ENCODE data around the gene PDGFRB. TPM values are rescaled to one million over a fixed set of nuclear protein-coding genes. Genes with fewer than 3 reads are reported as not detected.

PDGFRB gene
- total RNA-seq, 4 donors from 2014 or later, result 20.2 to 56.3 (median 28.3) TPM

DNA sequence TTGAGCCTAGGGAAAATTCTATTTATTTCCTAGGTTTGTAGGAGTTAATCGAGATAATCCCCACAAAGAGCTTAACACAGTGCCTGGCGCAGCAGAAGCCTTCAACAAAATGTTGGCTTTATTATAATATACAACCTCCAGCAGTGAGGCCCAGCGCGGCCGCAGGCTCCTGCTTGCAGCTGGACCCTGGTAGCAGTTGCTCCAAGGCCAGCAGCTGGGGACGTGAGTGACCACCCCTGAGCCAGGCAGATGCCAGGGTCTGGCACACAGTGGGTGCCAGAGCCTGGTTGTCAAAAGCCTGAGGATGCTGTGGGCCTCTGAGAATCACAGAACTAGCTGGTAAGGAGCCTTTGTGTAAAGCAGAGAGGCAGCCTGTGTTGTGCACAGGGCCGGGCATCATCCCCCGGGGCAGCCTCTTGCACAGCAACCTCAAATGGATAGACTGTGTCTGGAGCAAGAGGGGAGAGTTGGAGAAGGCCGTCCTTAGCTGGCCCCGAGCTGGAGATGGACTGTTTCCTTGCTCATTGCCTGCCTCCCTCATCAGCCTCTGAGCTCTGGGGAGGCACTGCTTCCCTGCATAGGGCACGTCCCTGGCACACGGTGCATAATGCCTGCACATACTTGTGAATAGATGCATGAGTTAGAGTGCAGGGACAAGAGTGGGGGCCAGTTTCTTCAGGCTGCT, 86.5 kb downstream of the PDGFRB start:
- TF ChIP-seq POLR2A (IDR thresholded peaks at IDR 0.05) (no peak), EP300 (IDR thresholded peaks at IDR 0.05; ENCODE audit: low read depth) (no peak), POLR2AphosphoS5 (IDR thresholded peaks at IDR 0.05) (no peak)
- TF ChIP-seq, protein P1, sequence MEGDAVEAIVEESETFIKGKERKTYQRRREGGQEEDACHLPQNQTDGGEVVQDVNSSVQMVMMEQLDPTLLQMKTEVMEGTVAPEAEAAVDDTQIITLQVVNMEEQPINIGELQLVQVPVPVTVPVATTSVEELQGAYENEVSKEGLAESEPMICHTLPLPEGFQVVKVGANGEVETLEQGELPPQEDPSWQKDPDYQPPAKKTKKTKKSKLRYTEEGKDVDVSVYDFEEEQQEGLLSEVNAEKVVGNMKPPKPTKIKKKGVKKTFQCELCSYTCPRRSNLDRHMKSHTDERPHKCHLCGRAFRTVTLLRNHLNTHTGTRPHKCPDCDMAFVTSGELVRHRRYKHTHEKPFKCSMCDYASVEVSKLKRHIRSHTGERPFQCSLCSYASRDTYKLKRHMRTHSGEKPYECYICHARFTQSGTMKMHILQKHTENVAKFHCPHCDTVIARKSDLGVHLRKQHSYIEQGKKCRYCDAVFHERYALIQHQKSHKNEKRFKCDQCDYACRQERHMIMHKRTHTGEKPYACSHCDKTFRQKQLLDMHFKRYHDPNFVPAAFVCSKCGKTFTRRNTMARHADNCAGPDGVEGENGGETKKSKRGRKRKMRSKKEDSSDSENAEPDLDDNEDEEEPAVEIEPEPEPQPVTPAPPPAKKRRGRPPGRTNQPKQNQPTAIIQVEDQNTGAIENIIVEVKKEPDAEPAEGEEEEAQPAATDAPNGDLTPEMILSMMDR (IDR thresholded peaks at IDR 0.05), result no peak
- no peak overlapping the region for H3K4me3 ChIP-seq
- 85% methylated on average over 12 of the region's 12 CpGs; no CpG with 5 or more reads in 1 of the 2 donors for WGBS, 2 donors (ENCODE audit: low coverage in 1 of 2)
- no peak overlapping the region for H3K27ac ChIP-seq
- DNase-seq, result no peak
- H3K27me3 ChIP-seq, result no peaks in the 10 kb centered on the region
- in situ Hi-C loops (cut with MboI; ENCODE audit: low pct_ligation_motif_present in 1 of 4, low pct_unique_long_range_greater_than_20kb in 1 of 4, low sequenced_read_pairs in 3 of 4), result no loop called here
- peaks cover 0 to 6% (median 0%) of the 10 kb centered on the region in 4 donors for H3K4me1 ChIP-seq
- no peaks in the 10 kb centered on the region for H3K36me3 ChIP-seq
- intact Hi-C loops (cut with DNase I; ENCODE audit: low total_unique reads), result no loop called here
- H3K9me3 ChIP-seq, result no peaks in the 10 kb centered on the region

- Histone ChIP-seq H3K27me3 (no peaks in the 10 kb centered on the region), H3K4me3 (no peak overlapping the region), H3K4me1 (peaks cover 0 to 6% (median 0%) of the 10 kb centered on the region in 4 donors), H3K36me3 (no peaks in the 10 kb centered on the region), H3K27ac (no peak overlapping the region), H3K9me3 (no peaks in the 10 kb centered on the region)
- WGBS, 2 donors (ENCODE audit: low coverage in 1 of 2), result 75% methylated on average over 4 of the region's 4 CpGs; no CpG with 5 or more reads in 1 of the 2 donors
- in situ Hi-C loops (cut with MboI; ENCODE audit: low pct_ligation_motif_present in 1 of 4, low pct_unique_long_range_greater_than_20kb in 1 of 4, low sequenced_read_pairs in 3 of 4), result no loop called here
- no peak for TF ChIP-seq POLR2AphosphoS5 (IDR thresholded peaks at IDR 0.05)
- intact Hi-C loops (cut with DNase I; ENCODE audit: low total_unique reads), result no loop called here
- no peak for DNase-seq
These were observed 87.2 kb downstream of the PDGFRB start for GRCh38 chr5:150068472-150068871.

DNA sequence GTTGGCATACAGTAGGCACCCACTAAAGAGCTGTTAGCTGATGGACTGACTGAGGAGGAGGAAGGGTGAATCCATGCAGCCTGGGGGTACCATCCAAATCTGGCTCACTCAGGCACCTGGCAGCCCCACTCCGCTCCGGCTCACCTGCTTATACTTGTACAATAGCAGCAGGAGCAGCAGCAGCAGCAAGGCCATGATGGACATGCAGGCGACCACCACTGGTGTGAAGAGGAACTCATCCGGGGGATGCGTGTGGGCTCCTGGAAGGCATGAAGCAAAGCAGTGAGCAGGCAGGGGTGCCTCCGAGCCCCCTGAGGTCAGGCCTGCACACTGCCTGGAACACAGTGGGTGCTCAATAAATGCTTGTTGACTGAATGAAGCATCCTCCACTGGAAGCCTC, 87.6 kb downstream of the PDGFRB start:
- in situ Hi-C loops (cut with MboI; ENCODE audit: low pct_ligation_motif_present in 1 of 4, low pct_unique_long_range_greater_than_20kb in 1 of 4, low sequenced_read_pairs in 3 of 4) (no loop called here), intact Hi-C loops (cut with DNase I; ENCODE audit: low total_unique reads) (no loop called here)
- Histone ChIP-seq H3K9me3 (no peaks in the 10 kb centered on the region), H3K4me3 (no peak overlapping the region), H3K4me1 (peaks cover 0 to 6% (median 0%) of the 10 kb centered on the region in 4 donors), H3K36me3 (no peaks in the 10 kb centered on the region), H3K27me3 (no peaks in the 10 kb centered on the region), H3K27ac (no peak overlapping the region)
- TF ChIP-seq, protein P1 (IDR thresholded peaks at IDR 0.05), result no peak
- TF ChIP-seq POLR2AphosphoS5 (IDR thresholded peaks at IDR 0.05), result no peak
- no peak for TF ChIP-seq EP300 (IDR thresholded peaks at IDR 0.05; ENCODE audit: low read depth)
- no peak for TF ChIP-seq POLR2A (IDR thresholded peaks at IDR 0.05)
- WGBS, 2 donors (ENCODE audit: low coverage in 1 of 2), result 95% methylated on average over 6 of the region's 6 CpGs; no CpG with 5 or more reads in 1 of the 2 donors
- no peak for DNase-seq

- H3K4me3 ChIP-seq, result no peak overlapping the region
- no peak overlapping the region for H3K27ac ChIP-seq
- no peak for TF ChIP-seq EP300 (IDR thresholded peaks at IDR 0.05; ENCODE audit: low read depth)
- H3K36me3 ChIP-seq, result no peaks in the 10 kb centered on the region
- 85 to 100% methylated on average over 1 to 6 of the region's 6 CpGs for whole genome bisulfite sequencing, 2 donors (ENCODE audit: low coverage in 1 of 2)
- no peaks in the 10 kb centered on the region for H3K9me3 ChIP-seq
- H3K27me3 ChIP-seq, result no peaks in the 10 kb centered on the region
- H3K4me1 ChIP-seq, result peaks cover 0 to 6% (median 0%) of the 10 kb centered on the region in 4 donors
- intact Hi-C loops (cut with DNase I; ENCODE audit: low total_unique reads), result no loop called here
- in situ Hi-C loops (cut with MboI; ENCODE audit: low pct_ligation_motif_present in 1 of 4, low pct_unique_long_range_greater_than_20kb in 1 of 4, low sequenced_read_pairs in 3 of 4), result no loop called here
- DNase-seq, result no peak
These were observed 88.2 kb downstream of the PDGFRB start for GRCh38 chr5:150067405-150067960.

GRCh38 chr5:150066901-150067396, 88.7 kb downstream of the PDGFRB start:
- TF ChIP-seq, protein P1 (IDR thresholded peaks at IDR 0.05), result no peak
- TF ChIP-seq POLR2AphosphoS5 (IDR thresholded peaks at IDR 0.05) (no peak), EP300 (IDR thresholded peaks at IDR 0.05; ENCODE audit: low read depth) (no peak), POLR2A (IDR thresholded peaks at IDR 0.05) (no peak)
- 78% methylated on average over 2 of the region's 2 CpGs; no CpG with 5 or more reads in 1 of the 2 donors for WGBS, 2 donors (ENCODE audit: low coverage in 1 of 2)
- Histone ChIP-seq H3K4me1 (peaks cover 0 to 6% (median 0%) of the 10 kb centered on the region in 4 donors), H3K4me3 (no peak overlapping the region), H3K27me3 (no peaks in the 10 kb centered on the region), H3K36me3 (no peaks in the 10 kb centered on the region), H3K9me3 (no peaks in the 10 kb centered on the region), H3K27ac (peak overlapping the region in 1 of 4 donors; percentile 13)
- intact Hi-C loops (cut with DNase I; ENCODE audit: low total_unique reads) (no loop called here), in situ Hi-C loops (cut with MboI; ENCODE audit: low pct_ligation_motif_present in 1 of 4, low pct_unique_long_range_greater_than_20kb in 1 of 4, low sequenced_read_pairs in 3 of 4) (no loop called here)
- DNase-seq, result no peak
